Measurements from ENCODE around the gene CARM1. TPM values are rescaled to one million over a fixed set of nuclear protein-coding genes. Genes with fewer than 3 reads are reported as not detected.
"Not testable (repeated sequence)": the region's sequence is repeated elsewhere in the genome, so short reads cannot be mapped to it uniquely, and the experiment has no call there.

CARM1 gene
- total RNA-seq, 1 experiment from 2014 or later: 63.7 TPM

- peak overlapping the region; percentile 36; the same call in 1 of the 2 replicates for H3K4me2 ChIP-seq
These were observed 2.7 kb downstream of the CARM1 start for GRCh38 chr19:10874024-10874423.

GRCh38 chr19:10876459-10877240 lies 5.3 kb downstream of the CARM1 start:
- Histone ChIP-seq H3K79me2 (ENCODE audit: low read depth) (peaks cover 89% of the 10 kb centered on the region), H3K4me1 (replicated peaks; ENCODE audit: insufficient read depth) (peaks cover 31% of the 10 kb centered on the region), H3F3A (ENCODE audit: insufficient read depth, low read depth) (peaks cover 19% of the 10 kb centered on the region; the same call in 1 of the 2 replicates)

More at GRCh38 chr19:10874024-10874423, 2.7 kb downstream of the CARM1 start:
- TF ChIP-seq CTCF (conservative IDR thresholded peaks at IDR 0.05) (no peak), EZH2 (IDR thresholded peaks at IDR 0.05; ENCODE audit: low read depth) (no peak)
- Histone ChIP-seq H3K27me3 (ENCODE audit: insufficient read depth, low read depth) (no peaks in the 10 kb centered on the region), H3K27ac (0 out of 2 replicates have a peak overlapping the region, but pooled peaks have one; percentile 16), H3K9me3 (ENCODE audit: insufficient read depth, low read depth) (no peaks in the 10 kb centered on the region), H3F3A (ENCODE audit: insufficient read depth, low read depth) (peaks cover 19% of the 10 kb centered on the region; the same call in 1 of the 2 replicates), H4K20me1 (ENCODE audit: insufficient read depth) (no peaks in the 10 kb centered on the region), H3K4me1 (replicated peaks; ENCODE audit: insufficient read depth) (peaks cover 23% of the 10 kb centered on the region), H3K79me2 (ENCODE audit: low read depth) (peaks cover 67% of the 10 kb centered on the region), H3K4me3 (no peak overlapping the region), H2AFZ (no peak overlapping the region), H3K9me2 (ENCODE audit: insufficient read depth) (no peaks in the 10 kb centered on the region), H3K36me3 (ENCODE audit: low read depth) (no peaks in the 10 kb centered on the region)
- POLR2A ChIA-PET (ENCODE audit: unreplicated experiment): interaction anchor here (0.6 kb wide), 2 partner anchors 38 to 211 kb away, joined by 3 to 10 read pairs; no protein-coding TSS in a partner anchor
- CTCF ChIA-PET: no interaction called here
- TSS peak; percentile 19 for BruUV-seq (replicated peaks)
- intact Hi-C loops (cut with micrococcal nuclease; ENCODE audit: unreplicated experiment): loop anchor here (5.0 kb wide), 1 partner anchor 263 kb away; no protein-coding TSS in a partner anchor
- peak in 1 of 2 experiments; percentile 31 for DNase-seq

DNA sequence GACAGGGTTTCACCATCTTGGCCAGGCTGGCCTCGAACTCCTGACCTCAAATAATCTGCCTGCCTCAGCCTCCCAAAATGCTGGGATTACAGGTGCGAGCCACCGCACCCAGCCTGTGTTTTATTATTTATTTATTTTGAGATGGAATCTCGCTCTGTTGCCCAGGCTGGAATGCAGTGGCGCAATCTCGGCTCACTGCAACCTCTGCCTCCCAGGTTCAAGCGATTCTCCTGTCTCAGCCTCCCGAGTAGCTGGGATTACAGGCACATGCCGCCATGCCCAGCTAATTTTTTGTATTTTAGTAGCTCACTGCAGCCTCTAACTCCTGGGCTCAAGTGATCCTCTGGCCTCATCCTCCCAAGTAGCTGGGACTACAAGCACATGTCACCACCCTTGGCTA lies 6.3 kb downstream of the CARM1 start:
- DNase-seq; H2AFZ ChIP-seq; intact Hi-C loops (cut with micrococcal nuclease; ENCODE audit: unreplicated experiment); BruUV-seq (replicated peaks); POLR2A ChIA-PET (ENCODE audit: unreplicated experiment); H4K20me1 ChIP-seq (ENCODE audit: insufficient read depth); H3K4me3 ChIP-seq; H3K9me2 ChIP-seq (ENCODE audit: insufficient read depth); H3K9me3 ChIP-seq (ENCODE audit: insufficient read depth, low read depth); CTCF ChIA-PET; H3K27me3 ChIP-seq (ENCODE audit: insufficient read depth, low read depth); H3K36me3 ChIP-seq (ENCODE audit: low read depth); H3K4me2 ChIP-seq: not testable (repeated sequence)
- Histone ChIP-seq H3K27ac (peak overlapping the region; percentile 67; the same call in 1 of the 2 replicates), H3K79me2 (ENCODE audit: low read depth) (peaks cover 86% of the 10 kb centered on the region), H3K4me1 (replicated peaks; ENCODE audit: insufficient read depth) (peaks cover 30% of the 10 kb centered on the region), H3F3A (ENCODE audit: insufficient read depth, low read depth) (peaks cover 19% of the 10 kb centered on the region; the same call in 1 of the 2 replicates)

More at GRCh38 chr19:10876459-10877240, 5.3 kb downstream of the CARM1 start:
- BruUV-seq (replicated peaks): no TSS peak
- Histone ChIP-seq H3K9me2 (ENCODE audit: insufficient read depth) (no peaks in the 10 kb centered on the region), H4K20me1 (ENCODE audit: insufficient read depth) (no peaks in the 10 kb centered on the region), H3K27ac (no peak overlapping the region), H3K4me2 (no peak overlapping the region), H3K9me3 (ENCODE audit: insufficient read depth, low read depth) (no peaks in the 10 kb centered on the region), H2AFZ (no peak overlapping the region), H3K36me3 (ENCODE audit: low read depth) (no peaks in the 10 kb centered on the region), H3K4me3 (no peak overlapping the region), H3K27me3 (ENCODE audit: insufficient read depth, low read depth) (no peaks in the 10 kb centered on the region)
- DNase-seq: no peak
- CTCF ChIA-PET: interaction anchor here (0.6 kb wide), 1 partner anchor 16 kb away, joined by 3 read pairs; no protein-coding TSS in a partner anchor
- TF ChIP-seq EZH2 (IDR thresholded peaks at IDR 0.05; ENCODE audit: low read depth): no peak
- TF ChIP-seq CTCF (conservative IDR thresholded peaks at IDR 0.05): no peak
- intact Hi-C loops (cut with micrococcal nuclease; ENCODE audit: unreplicated experiment): no loop called here
- POLR2A ChIA-PET (ENCODE audit: unreplicated experiment): no interaction called here
